ENCODE data around the gene LAMA2.

The LAMA2 gene

DNA sequence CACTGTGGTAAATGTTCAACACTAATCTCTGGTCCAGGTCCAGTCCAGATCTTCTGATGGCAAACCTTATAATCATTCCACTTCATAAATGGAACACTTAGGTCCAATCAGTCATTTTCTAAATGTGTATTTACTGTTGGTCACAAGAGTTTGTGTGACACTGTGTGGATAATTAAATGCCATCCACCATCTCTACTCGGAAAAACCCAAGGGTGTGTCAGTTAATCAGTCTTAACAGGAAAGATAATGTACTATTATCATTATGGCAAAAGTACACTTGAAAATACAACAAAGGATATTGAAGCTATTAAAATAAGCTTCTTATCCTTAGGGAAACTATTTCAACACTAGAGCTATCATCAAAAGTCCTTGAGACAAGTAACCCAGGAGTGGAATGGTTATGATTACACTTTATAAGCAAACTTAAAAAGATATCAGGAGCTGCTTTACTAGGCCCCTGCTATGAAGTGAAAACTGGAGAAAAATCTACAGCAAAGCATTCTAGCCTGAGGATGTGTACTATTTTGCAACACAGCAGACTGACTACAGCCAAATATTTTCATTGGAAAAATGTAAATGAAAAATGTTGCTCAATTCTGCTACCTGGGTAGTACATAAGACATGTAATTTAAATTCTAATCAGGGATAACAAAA, 227.9 kb downstream of the LAMA2 start:
- no peak for DNase-seq (ENCODE audit: extremely low spot score)
- POLR2A ChIA-PET, result no interaction called here

DNA sequence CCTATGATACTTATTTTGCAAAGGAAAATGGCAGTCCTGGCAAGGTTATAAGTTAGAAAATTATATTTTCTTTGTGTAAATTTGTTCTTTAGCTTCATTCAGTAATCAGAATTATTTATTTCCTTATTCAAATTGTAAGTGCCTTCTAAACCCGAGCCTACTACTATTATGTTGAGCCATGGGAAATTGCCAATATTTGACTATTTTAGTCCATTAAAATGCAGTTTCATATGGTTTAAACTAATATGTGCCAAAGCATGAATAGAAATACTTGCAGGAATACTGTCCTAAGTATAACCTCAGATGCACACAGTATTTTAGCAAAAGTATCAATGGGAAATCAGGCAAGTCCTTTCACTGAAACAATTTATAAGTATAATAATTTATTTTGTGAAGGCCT, 228.4 kb downstream of the LAMA2 start:
- ChIA-PET CTCF (no interaction called here), POLR2A (no interaction called here)
- no peak for DNase-seq (ENCODE audit: extremely low spot score)
- no peak for TF ChIP-seq HDGF (IDR thresholded peaks at IDR 0.05; ENCODE audit: borderline replicate concordance)
- TF ChIP-seq SUZ12 (IDR thresholded peaks at IDR 0.05), result no peak
- no peak for TF ChIP-seq CTBP1 (IDR thresholded peaks at IDR 0.05; ENCODE audit: borderline replicate concordance)
- no peak for TF ChIP-seq NFRKB (IDR thresholded peaks at IDR 0.05)
- no peak for TF ChIP-seq ELF4 (IDR thresholded peaks at IDR 0.05)
- no peak for TF ChIP-seq L3MBTL2 (conservative IDR thresholded peaks at IDR 0.05)
- no peak for TF ChIP-seq SP1 (IDR thresholded peaks at IDR 0.05)
- TF ChIP-seq LEF1 (IDR thresholded peaks at IDR 0.05; ENCODE audit: borderline replicate concordance), result no peak
- TF ChIP-seq FOXK2 (IDR thresholded peaks at IDR 0.05), result no peak
- TF ChIP-seq ZNF384 (IDR thresholded peaks at IDR 0.05), result no peak
- TF ChIP-seq TARDBP (IDR thresholded peaks at IDR 0.05), result no peak
- TF ChIP-seq, protein P1, sequence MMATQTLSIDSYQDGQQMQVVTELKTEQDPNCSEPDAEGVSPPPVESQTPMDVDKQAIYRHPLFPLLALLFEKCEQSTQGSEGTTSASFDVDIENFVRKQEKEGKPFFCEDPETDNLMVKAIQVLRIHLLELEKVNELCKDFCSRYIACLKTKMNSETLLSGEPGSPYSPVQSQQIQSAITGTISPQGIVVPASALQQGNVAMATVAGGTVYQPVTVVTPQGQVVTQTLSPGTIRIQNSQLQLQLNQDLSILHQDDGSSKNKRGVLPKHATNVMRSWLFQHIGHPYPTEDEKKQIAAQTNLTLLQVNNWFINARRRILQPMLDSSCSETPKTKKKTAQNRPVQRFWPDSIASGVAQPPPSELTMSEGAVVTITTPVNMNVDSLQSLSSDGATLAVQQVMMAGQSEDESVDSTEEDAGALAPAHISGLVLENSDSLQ (IDR thresholded peaks at IDR 0.05), result no peak

More for the DNA sequence above, 227.9 kb downstream of the LAMA2 start:
- TF ChIP-seq ZNF384 (IDR thresholded peaks at IDR 0.05), result no peak
- no peak for TF ChIP-seq HDGF (IDR thresholded peaks at IDR 0.05; ENCODE audit: borderline replicate concordance)
- TF ChIP-seq NFRKB (IDR thresholded peaks at IDR 0.05), result no peak
- no peak for TF ChIP-seq SUZ12 (IDR thresholded peaks at IDR 0.05)
- no peak for TF ChIP-seq ELF4 (IDR thresholded peaks at IDR 0.05)
- TF ChIP-seq CTBP1 (IDR thresholded peaks at IDR 0.05; ENCODE audit: borderline replicate concordance), result no peak
- TF ChIP-seq FOXK2 (IDR thresholded peaks at IDR 0.05), result no peak
- TF ChIP-seq ARNT (IDR thresholded peaks at IDR 0.05), result no peak
- no peak for TF ChIP-seq TARDBP (IDR thresholded peaks at IDR 0.05)
- TF ChIP-seq L3MBTL2 (conservative IDR thresholded peaks at IDR 0.05), result no peak
- no peak for TF ChIP-seq FOXA1 (IDR thresholded peaks at IDR 0.05)
- TF ChIP-seq, protein P1 (IDR thresholded peaks at IDR 0.05), result no peak
- CTCF ChIA-PET, result no interaction called here

GRCh38 chr6:129111853-129112252, 228.9 kb downstream of the LAMA2 start:
- DNase-seq (ENCODE audit: extremely low spot score), result no peak
- TF ChIP-seq CTBP1 (IDR thresholded peaks at IDR 0.05; ENCODE audit: borderline replicate concordance), result no peak
- no peak for TF ChIP-seq TARDBP (IDR thresholded peaks at IDR 0.05)
- TF ChIP-seq FOXM1 (IDR thresholded peaks at IDR 0.05; ENCODE audit: borderline replicate concordance), result no peak
- no peak for TF ChIP-seq HDGF (IDR thresholded peaks at IDR 0.05; ENCODE audit: borderline replicate concordance)
- no peak for TF ChIP-seq BHLHE40 (IDR thresholded peaks at IDR 0.05; ENCODE audit: borderline replicate concordance)
- TF ChIP-seq NFRKB (IDR thresholded peaks at IDR 0.05), result no peak
- ChIA-PET POLR2A (no interaction called here), CTCF (no interaction called here)

- ChIA-PET POLR2A (no interaction called here), CTCF (no interaction called here)
- TF ChIP-seq BHLHE40 (IDR thresholded peaks at IDR 0.05; ENCODE audit: borderline replicate concordance) (no peak), FOXM1 (IDR thresholded peaks at IDR 0.05; ENCODE audit: borderline replicate concordance) (no peak), L3MBTL2 (conservative IDR thresholded peaks at IDR 0.05) (no peak), NFRKB (IDR thresholded peaks at IDR 0.05) (no peak), LEF1 (IDR thresholded peaks at IDR 0.05; ENCODE audit: borderline replicate concordance) (no peak), TARDBP (IDR thresholded peaks at IDR 0.05) (no peak), ZNF384 (IDR thresholded peaks at IDR 0.05) (no peak), HDGF (IDR thresholded peaks at IDR 0.05; ENCODE audit: borderline replicate concordance) (no peak), ELF4 (IDR thresholded peaks at IDR 0.05) (no peak)
- TF ChIP-seq, protein P1 (IDR thresholded peaks at IDR 0.05), result no peak
Measured at GRCh38 chr6:129112591-129112990, 229.7 kb downstream of the LAMA2 start.

DNA sequence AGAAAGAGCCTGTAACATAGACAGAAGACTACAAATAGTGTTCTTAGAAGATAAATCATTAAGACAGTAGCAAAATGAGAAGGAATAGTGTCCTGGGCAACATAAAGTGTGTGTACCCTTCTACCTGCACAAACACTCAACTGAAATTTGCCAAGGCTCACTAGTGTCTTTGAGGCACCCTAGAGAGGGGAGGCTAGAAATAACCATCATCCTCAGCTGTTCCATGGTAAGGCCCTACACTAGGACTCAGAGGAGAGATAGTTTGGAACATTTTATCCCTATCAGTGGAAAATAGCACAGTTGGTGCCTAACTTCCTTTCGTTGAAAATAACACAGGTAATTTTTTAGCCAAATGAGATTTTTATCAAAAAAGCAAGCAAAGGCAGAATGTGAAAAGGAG, 230.7 kb downstream of the LAMA2 start:
- DNase-seq (ENCODE audit: extremely low spot score), result no peak
- ChIA-PET CTCF (no interaction called here), POLR2A (no interaction called here)
- TF ChIP-seq SUZ12 (IDR thresholded peaks at IDR 0.05) (no peak), LEF1 (IDR thresholded peaks at IDR 0.05; ENCODE audit: borderline replicate concordance) (no peak), ZNF384 (IDR thresholded peaks at IDR 0.05) (no peak), FOXK2 (IDR thresholded peaks at IDR 0.05) (no peak), ELF4 (IDR thresholded peaks at IDR 0.05) (no peak), NFRKB (IDR thresholded peaks at IDR 0.05) (no peak), HDGF (IDR thresholded peaks at IDR 0.05; ENCODE audit: borderline replicate concordance) (no peak), TARDBP (IDR thresholded peaks at IDR 0.05) (no peak), L3MBTL2 (conservative IDR thresholded peaks at IDR 0.05) (no peak), FOXM1 (IDR thresholded peaks at IDR 0.05; ENCODE audit: borderline replicate concordance) (no peak), ARNT (IDR thresholded peaks at IDR 0.05) (no peak), SP1 (IDR thresholded peaks at IDR 0.05) (no peak)

More at GRCh38 chr6:129112591-129112990, 229.7 kb downstream of the LAMA2 start:
- no peak for DNase-seq (ENCODE audit: extremely low spot score)

- TF ChIP-seq BHLHE40 (IDR thresholded peaks at IDR 0.05; ENCODE audit: borderline replicate concordance), result no peak
- DNase-seq (ENCODE audit: extremely low spot score), result no peak
- ChIA-PET CTCF (no interaction called here), POLR2A (no interaction called here)
Measured at GRCh38 chr6:129114636-129115391, 231.9 kb downstream of the LAMA2 start.
